Measurements from ENCODE around the gene GRB10.

The GRB10 gene

DNA sequence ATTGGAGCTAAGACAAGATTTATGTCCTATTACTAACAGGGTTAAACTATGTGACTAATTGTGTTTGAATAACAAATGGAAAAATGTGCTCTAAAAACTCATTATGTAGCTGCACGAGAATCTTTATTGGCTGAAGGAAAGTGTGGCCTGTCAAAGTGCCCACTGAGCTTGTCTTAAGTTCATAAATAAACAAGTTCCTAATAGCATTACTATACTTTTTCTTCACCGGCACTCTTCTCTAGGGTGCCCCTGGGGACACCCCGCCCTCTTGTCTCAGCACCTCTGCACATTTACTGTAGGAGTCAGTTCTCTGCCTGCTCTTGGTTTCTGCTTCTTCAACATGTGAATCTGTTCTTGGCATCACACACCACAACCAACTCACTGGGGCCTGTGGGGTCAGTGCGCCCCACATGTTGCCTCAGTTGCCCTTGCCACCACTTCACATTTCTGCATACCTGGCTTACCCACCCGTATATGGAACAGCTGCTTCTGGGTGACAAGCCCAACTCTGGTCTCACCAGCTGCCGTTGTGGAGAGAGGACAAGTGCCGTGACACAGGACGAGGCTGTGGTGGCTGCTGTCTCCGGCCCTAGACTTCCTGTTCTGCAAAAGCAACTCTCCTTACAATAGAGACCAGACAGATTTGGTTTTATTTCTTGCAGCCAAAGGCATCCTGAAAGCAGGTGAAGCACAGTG, 121.2 kb downstream of the GRB10 start:
- peak; percentile 53 for FAIRE-seq
- TF ChIP-seq POLR2AphosphoS5 (IDR thresholded peaks at IDR 0.05; ENCODE audit: low read depth, low read length) (no peak), POLR2A (IDR thresholded peaks at IDR 0.05; ENCODE audit: low read depth, low read length) (no peak), TAF1 (IDR thresholded peaks at IDR 0.05; ENCODE audit: borderline replicate concordance, low read depth, low read length) (no peak)
- DNase-seq (ENCODE audit: insufficient read length) = no peak

DNA sequence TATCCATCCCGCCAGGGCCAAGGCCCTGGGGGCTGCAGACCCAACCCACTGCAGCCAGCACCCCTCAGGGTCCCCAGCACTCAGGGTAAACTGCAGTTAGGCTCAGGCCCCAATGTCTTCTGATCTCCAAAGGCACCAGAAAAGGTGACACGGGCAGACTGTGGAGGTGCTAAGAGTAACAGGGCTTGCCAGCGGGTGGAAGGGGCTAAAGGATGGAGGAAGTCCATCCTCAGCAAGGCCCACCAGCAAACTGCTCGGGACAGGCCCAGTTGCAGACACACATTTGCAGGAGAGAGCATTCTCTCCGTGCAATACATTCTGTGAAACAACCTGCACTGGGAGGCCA, 121.9 kb downstream of the GRB10 start:
- DNase-seq (ENCODE audit: insufficient read length) (no peak), FAIRE-seq (no peak)
- TF ChIP-seq TAF1 (IDR thresholded peaks at IDR 0.05; ENCODE audit: borderline replicate concordance, low read depth, low read length) (no peak), POLR2AphosphoS5 (IDR thresholded peaks at IDR 0.05; ENCODE audit: low read depth, low read length) (no peak)

GRCh38 chr7:50660040-50660829, 122.5 kb downstream of the GRB10 start:
- no peak for FAIRE-seq
- TF ChIP-seq POLR2AphosphoS5 (IDR thresholded peaks at IDR 0.05; ENCODE audit: low read depth, low read length) (no peak), POLR2A (IDR thresholded peaks at IDR 0.05; ENCODE audit: low read depth, low read length) (no peak), TAF1 (IDR thresholded peaks at IDR 0.05; ENCODE audit: borderline replicate concordance, low read depth, low read length) (no peak)
- no peak for DNase-seq (ENCODE audit: insufficient read length)

GRCh38 chr7:50659329-50659965, 123.2 kb downstream of the GRB10 start:
- no peak for FAIRE-seq
- TF ChIP-seq POLR2A (IDR thresholded peaks at IDR 0.05; ENCODE audit: low read depth, low read length) (no peak), TAF1 (IDR thresholded peaks at IDR 0.05; ENCODE audit: borderline replicate concordance, low read depth, low read length) (no peak), POLR2AphosphoS5 (IDR thresholded peaks at IDR 0.05; ENCODE audit: low read depth, low read length) (no peak)
- DNase-seq (ENCODE audit: insufficient read length) = no peak

- TF ChIP-seq POLR2A (IDR thresholded peaks at IDR 0.05; ENCODE audit: low read depth, low read length) = no peak
- no peak for TF ChIP-seq TAF1 (IDR thresholded peaks at IDR 0.05; ENCODE audit: borderline replicate concordance, low read depth, low read length)
- DNase-seq (ENCODE audit: insufficient read length) (no peak), FAIRE-seq (no peak)
Observed at GRCh38 chr7:50658696-50659095, 124.0 kb downstream of the GRB10 start.

GRCh38 chr7:50657912-50658311, 124.8 kb downstream of the GRB10 start:
- TF ChIP-seq POLR2AphosphoS5 (IDR thresholded peaks at IDR 0.05; ENCODE audit: low read depth, low read length) = no peak
- no peak for TF ChIP-seq TAF1 (IDR thresholded peaks at IDR 0.05; ENCODE audit: borderline replicate concordance, low read depth, low read length)
- TF ChIP-seq POLR2A (IDR thresholded peaks at IDR 0.05; ENCODE audit: low read depth, low read length) = no peak
- DNase-seq (ENCODE audit: insufficient read length) (no peak), FAIRE-seq (no peak)

DNA sequence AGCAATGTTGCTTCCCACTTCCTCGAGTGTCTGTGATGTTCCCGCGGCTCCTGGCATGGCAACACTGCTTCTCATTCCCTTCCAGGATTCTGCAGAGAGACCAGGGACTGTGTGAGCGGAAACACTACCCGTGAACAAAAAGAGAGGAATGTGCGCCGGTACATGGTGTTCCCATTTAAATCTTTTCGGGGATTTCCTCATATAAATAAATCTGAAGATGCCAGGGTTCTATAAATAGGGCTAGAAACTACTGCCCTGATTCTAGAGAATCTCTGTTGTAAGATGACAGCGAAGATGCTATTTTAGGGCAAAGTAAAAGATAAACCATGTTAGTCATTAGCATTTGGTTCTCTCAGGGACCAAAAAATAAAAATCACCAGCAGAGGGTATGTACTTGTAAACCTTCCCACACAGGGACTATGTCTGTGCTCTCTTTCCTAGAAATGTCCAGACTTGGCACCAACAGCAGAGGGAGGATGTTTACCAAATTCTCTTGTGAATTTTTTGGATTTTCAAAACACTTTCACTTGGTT, 125.3 kb downstream of the GRB10 start:
- DNase-seq (ENCODE audit: insufficient read length) (no peak), FAIRE-seq (no peak)
- no peak for TF ChIP-seq POLR2A (IDR thresholded peaks at IDR 0.05; ENCODE audit: low read depth, low read length)
- no peak for TF ChIP-seq POLR2AphosphoS5 (IDR thresholded peaks at IDR 0.05; ENCODE audit: low read depth, low read length)
- no peak for TF ChIP-seq TAF1 (IDR thresholded peaks at IDR 0.05; ENCODE audit: borderline replicate concordance, low read depth, low read length)

GRCh38 chr7:50656141-50656895, 126.4 kb downstream of the GRB10 start:
- DNase-seq (ENCODE audit: insufficient read length) (no peak), FAIRE-seq (no peak)
- no peak for TF ChIP-seq POLR2A (IDR thresholded peaks at IDR 0.05; ENCODE audit: low read depth, low read length)

DNA sequence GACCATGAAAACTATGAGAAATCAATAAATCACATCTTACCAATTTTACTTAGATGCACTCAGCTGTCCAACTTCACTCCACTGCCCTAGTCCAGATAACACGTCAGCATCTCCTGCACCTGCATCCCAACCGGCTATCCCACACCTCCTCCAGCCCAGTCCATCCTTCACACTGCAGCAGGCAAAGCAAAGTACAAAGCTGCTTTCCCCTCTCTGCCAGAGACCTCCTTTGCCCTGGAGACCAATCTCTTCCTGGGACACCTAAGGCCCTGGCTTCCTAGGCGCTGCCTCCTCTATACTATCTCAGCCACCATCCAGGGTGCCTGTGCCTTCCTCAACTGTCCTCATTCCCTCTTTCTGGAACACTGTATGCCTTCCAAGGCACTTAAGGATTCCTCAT, 127.2 kb downstream of the GRB10 start:
- TF ChIP-seq TAF1 (IDR thresholded peaks at IDR 0.05; ENCODE audit: borderline replicate concordance, low read depth, low read length) (no peak), POLR2AphosphoS5 (IDR thresholded peaks at IDR 0.05; ENCODE audit: low read depth, low read length) (no peak), POLR2A (IDR thresholded peaks at IDR 0.05; ENCODE audit: low read depth, low read length) (no peak)
- DNase-seq (ENCODE audit: insufficient read length) (no peak), FAIRE-seq (no peak)

- FAIRE-seq = no peak
Observed at GRCh38 chr7:50655020-50655419, 127.7 kb downstream of the GRB10 start.

DNA sequence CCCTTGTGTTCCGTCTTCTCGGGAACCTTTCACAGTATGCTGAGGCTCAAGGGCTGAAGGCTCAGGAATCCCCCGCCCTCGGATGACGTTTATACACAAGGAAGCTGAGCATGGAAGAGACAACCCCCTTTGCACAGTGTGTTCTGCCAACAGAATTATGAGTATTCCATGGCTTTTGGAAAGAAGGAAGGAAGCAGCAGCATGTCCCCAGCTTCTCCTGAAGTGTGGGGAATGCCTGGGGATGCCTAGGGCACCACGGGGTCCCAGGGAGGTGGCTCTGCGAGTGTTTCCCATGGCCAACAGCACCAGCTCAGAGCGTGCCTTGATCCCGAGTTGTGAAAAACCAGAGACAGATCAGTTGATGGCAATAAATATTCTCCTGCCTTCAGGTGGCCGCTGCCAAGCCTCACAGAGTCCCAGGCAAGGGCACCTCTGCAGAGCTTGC, 128.7 kb downstream of the GRB10 start:
- TF ChIP-seq POLR2A (IDR thresholded peaks at IDR 0.05; ENCODE audit: low read depth, low read length) (no peak), POLR2AphosphoS5 (IDR thresholded peaks at IDR 0.05; ENCODE audit: low read depth, low read length) (no peak), TAF1 (IDR thresholded peaks at IDR 0.05; ENCODE audit: borderline replicate concordance, low read depth, low read length) (no peak)
- FAIRE-seq (no peak), DNase-seq (ENCODE audit: insufficient read length) (no peak)

More at GRCh38 chr7:50655020-50655419, 127.7 kb downstream of the GRB10 start:
- no peak for TF ChIP-seq POLR2A (IDR thresholded peaks at IDR 0.05; ENCODE audit: low read depth, low read length)
- TF ChIP-seq POLR2AphosphoS5 (IDR thresholded peaks at IDR 0.05; ENCODE audit: low read depth, low read length) = no peak
- no peak for TF ChIP-seq TAF1 (IDR thresholded peaks at IDR 0.05; ENCODE audit: borderline replicate concordance, low read depth, low read length)
- DNase-seq (ENCODE audit: insufficient read length) = no peak

All from GM12892 (cell line).